K562 (cell line): Measurements from ENCODE around the gene CMIP. TPM values are rescaled to one million over a fixed set of nuclear protein-coding genes. Genes with fewer than 3 reads are reported as not detected.

ENCODE experiments used
- ATAC-seq: fragments of 200-7000 bp; cut with Tn5 transposase; 3 replicates; pipeline ENCODE4 v1.9.1; 2020; ENCODE audit warnings: moderate library complexity
- BruUV-seq: library from RNA; stranded (reverse); fragments of 400-500 nt; replicated peaks from 2 replicates; lab custom pipeline; 2021; lab: Mats Ljungman, UMichigan
- CTCF ChIA-PET: fragments of 300-600 bp; formaldehyde crosslinking; extraction: SDS; loops from one replicate; lab custom pipeline; 2021; ENCODE audit warnings: low intra/inter-chr PET ratio; lab: Yijun Ruan, JAX
- POLR2A ChIA-PET: fragments of 300-600, 350-650 bp; sonication (Branson Sonifier 250); formaldehyde crosslinking; extraction: SDS; loops from one replicate; lab custom pipeline; 2021; ENCODE audit warnings: antibody characterized with exemption, inconsistent platforms; lab: Yijun Ruan, JAX
- DNase-seq, 4 experiments: peaks; one replicate each; pipeline versions ENCODE4 v3.0.0 to v3.0.0-alpha.2; 2011 to 2018; ENCODE audit warnings: low spot score in 3 of 4, mixed read lengths in 3 of 4; ENCODE audit errors: extremely low read depth in 1 of 4
- FAIRE-seq: peaks from 2 replicates; lab custom pipeline; 2011; peaks lifted over from hg19 to GRCh38; lab: Jason Lieb, UNC
- H2AFZ ChIP-seq: 2 replicates; pipeline ENCODE4 v1.6.0; 2011; ENCODE audit warnings: low read depth, low read length, control low read depth, inconsistent platforms
- H3K27ac ChIP-seq: fragments of 200-600 bp; 3 replicates; pipeline ENCODE4 v1.8.0; 2011; ENCODE audit warnings: low read depth, mild to moderate bottlenecking, control low read depth, inconsistent platforms, low read length, moderate library complexity, mixed read lengths; ENCODE audit errors: extremely low read depth
- H3K27me3 ChIP-seq, 2 experiments: fragments of 300-600 bp in 1 of 2; 2 replicates in 1 of 2; 3 replicates in 1 of 2; pipeline versions ENCODE4 v1.6.0 to v1.8.0; 2011; ENCODE audit warnings: inconsistent platforms in 2 of 2, low read length in 2 of 2, mild to moderate bottlenecking in 1 of 2, mixed read lengths in 1 of 2, moderate library complexity in 1 of 2; ENCODE audit not compliant: control insufficient read depth in 2 of 2, insufficient read depth in 2 of 2
- H3K36me3 ChIP-seq: fragments of 300-600 bp; 3 replicates; pipeline ENCODE4 v1.8.0; 2011; ENCODE audit warnings: mild to moderate bottlenecking, low read length, inconsistent platforms; ENCODE audit not compliant: control insufficient read depth, insufficient read depth
- H3K4me1 ChIP-seq, 2 experiments: fragments of 200-600 bp in 1 of 2; replicated peaks in 1 of 2; 2 replicates in 1 of 2; 3 replicates in 1 of 2; pipeline versions ENCODE4 v1.5.1 to v1.8.0; 2011; ENCODE audit warnings: inconsistent platforms in 2 of 2, low read length in 2 of 2, mild to moderate bottlenecking in 1 of 2, mixed read lengths in 1 of 2, moderate library complexity in 1 of 2; ENCODE audit not compliant: control insufficient read depth in 2 of 2, insufficient read depth in 2 of 2
- H3K4me2 ChIP-seq: 2 replicates; pipeline ENCODE4 v1.6.1; 2011; ENCODE audit warnings: low read length, control low read depth, inconsistent platforms, mixed read lengths; ENCODE audit not compliant: insufficient read depth
- H3K4me3 ChIP-seq: fragments of 200-600 bp; sonication (generic), shearing (Covaris generic); 2 replicates; pipeline ENCODE4 v1.5.1; 2016; ENCODE audit warnings: control low read depth, inconsistent platforms
- H3K79me2 ChIP-seq: fragments of 200-600 bp; 3 replicates; pipeline ENCODE4 v1.8.0; 2011; ENCODE audit warnings: low read length, inconsistent platforms; ENCODE audit not compliant: control insufficient read depth, insufficient read depth
- H3K9ac ChIP-seq, 2 experiments: 2 replicates each; pipeline versions ENCODE4 v1.6.0 to v1.6.1; 2011; ENCODE audit warnings: low read depth in 2 of 2, low read length in 2 of 2, control low read depth in 1 of 2, inconsistent platforms in 1 of 2, mild to moderate bottlenecking in 1 of 2, mixed read lengths in 1 of 2; ENCODE audit not compliant: insufficient read depth in 1 of 2
- H3K9me1 ChIP-seq: one replicate; pipeline ENCODE4 v1.6.0; 2011; ENCODE audit warnings: inconsistent platforms, mild to moderate bottlenecking, low read length, moderate library complexity; ENCODE audit not compliant: control insufficient read depth, insufficient read depth
- H3K9me3 ChIP-seq: replicated peaks from 2 replicates; pipeline ENCODE4 v1.5.1; 2011; ENCODE audit warnings: low read depth, low read length, inconsistent platforms; ENCODE audit not compliant: control insufficient read depth, insufficient read depth
- H4K20me1 ChIP-seq: replicated peaks from 2 replicates; pipeline ENCODE4 v1.6.1; 2011; ENCODE audit warnings: low read length, inconsistent platforms, mixed read lengths; ENCODE audit not compliant: control insufficient read depth, insufficient read depth
- PHB ChIP-seq: fragments of 250-450 bp; sonication (Bioruptor Pico); IDR thresholded peaks from 2 replicates; pipeline ENCODE4 v1.5.0; 2021
- RBM14 ChIP-seq: fragments of 200-400 bp; formaldehyde crosslinking; IDR thresholded peaks from 2 replicates; pipeline ENCODE4 v1.6.1; 2018; ENCODE audit warnings: low read depth, mild to moderate bottlenecking, low read length, moderate library complexity, borderline replicate concordance; ENCODE audit not compliant: insufficient read depth
- ZNF239 ChIP-seq: fragments of 250-450 bp; sonication (Bioruptor Pico); IDR thresholded peaks from 2 replicates; pipeline ENCODE4 v1.4.0; 2020; ENCODE audit warnings: mild to moderate bottlenecking
- WGBS: fragments of 100-300 bp; shearing (Covaris generic); methylation state at CpG from one replicate; pipeline ENCODE4 v1.1.6; 2016; ENCODE audit warnings: low coverage, mixed read lengths; ENCODE audit not compliant: insufficient coverage; ENCODE audit errors: missing lambda C conversion rate; 5-methylcytosine and 5-hydroxymethylcytosine counted together
- in situ Hi-C: fragments of 300-500 bp; cut with MboI; formaldehyde crosslinking; loops from 4 replicates; pipeline ENCODE4 v1.15.0; 2018; ENCODE audit warnings: inconsistent platforms, mixed read lengths
- intact Hi-C: fragments of 100-400 bp; cut with micrococcal nuclease; formaldehyde crosslinking; loops from 2 replicates; pipeline ENCODE4 v1.14.2; 2022
- polyA plus RNA-seq, 8 experiments: library from polyadenylated mRNA; depleted of rRNA in 4 of 8; stranded (reverse) in 5 of 8; unstranded in 3 of 8; fragments of >200 nt; fragmentation: Nextera tagmentation in 2 of 8; fragmentation: Illumina TruSeq in 1 of 8; extraction: Ambion mirVana in 2 of 8; extraction: Trizol in 1 of 8; gene quantifications; 2 replicates each; pipeline versions ENCODE4 v1.2.1 to v1.2.3, GENCODE V29; 2011 to 2014; ENCODE audit warnings: inconsistent platforms in 1 of 8, missing spikeins in 1 of 8
- total RNA-seq, 7 experiments: library from RNA; depleted of rRNA in 6 of 7; stranded (reverse); fragments of >200 nt in 6 of 7; fragmentation: Illumina TruSeq in 2 of 7; extraction: Trizol in 2 of 7; gene quantifications; 2 replicates each; pipeline versions ENCODE4 v1.2.1 to v1.2.3, GENCODE V29; 2011 to 2021; ENCODE audit warnings: low replicate concordance in 1 of 7
- TF ChIP-seq, protein P1 (sequence below): sonication (generic); formaldehyde crosslinking; IDR thresholded peaks from 2 replicates; pipeline ENCODE4 v1.8.0; 2022; ENCODE audit warnings: mild to moderate bottlenecking, missing genetic modification reagents

The CMIP gene
- total and polyA plus RNA-seq, 9 of the 15 experiments (the other 6 are each of a cell fraction or from before 2014, with no cell fraction given), result 0.94 to 82.5 (median 10.3) TPM

DNA sequence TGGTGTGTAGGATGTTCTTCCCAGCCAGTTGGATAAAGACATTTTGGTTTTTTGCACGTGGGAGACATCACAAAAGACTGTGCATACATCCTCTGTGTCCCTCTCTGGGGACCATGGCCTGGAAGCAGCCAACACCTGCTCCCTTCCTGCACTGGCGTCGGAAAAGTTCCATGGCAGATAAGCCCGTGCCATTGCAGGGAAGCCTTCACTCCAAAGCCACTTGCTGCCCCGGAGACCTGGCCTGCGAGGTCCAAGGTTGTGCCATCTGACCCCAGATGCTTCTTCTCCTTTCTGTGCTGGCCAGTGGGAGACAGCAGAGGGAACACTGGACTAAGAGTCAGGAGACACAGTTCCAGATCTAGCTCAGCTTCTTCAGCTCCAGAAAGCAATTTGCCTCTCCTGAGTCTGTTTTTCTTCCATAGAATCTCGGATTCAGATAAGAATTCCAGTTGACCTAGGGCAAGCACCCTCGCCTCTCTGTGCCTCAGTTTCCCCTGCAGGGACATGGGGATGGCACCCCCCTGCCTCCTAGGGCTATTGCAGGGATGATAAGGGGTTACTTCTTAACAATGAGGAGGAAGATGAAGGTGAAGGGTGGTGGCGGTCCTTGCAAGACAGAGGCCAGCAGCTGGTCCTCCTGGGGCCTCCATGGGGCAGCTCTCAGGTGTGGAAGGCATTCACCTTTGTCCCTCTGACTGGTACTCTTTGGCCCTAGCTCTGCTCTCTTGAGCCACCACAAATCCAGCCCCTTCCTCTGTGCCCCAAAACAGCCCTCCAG is 134.2 kb downstream of the CMIP start:
- peaks cover 5% of the 10 kb centered on the region for H3K9me1 ChIP-seq
- no TSS peak for BruUV-seq
- H3K9me3 ChIP-seq, result no peaks in the 10 kb centered on the region; the same call in 1 of the 2 replicates
- intact Hi-C loops, result no loop called here
- H3K4me1 ChIP-seq, result peaks cover 0 to 3% of the 10 kb centered on the region in 2 experiments; a peak in 1 of 5 replicates
- no peak for FAIRE-seq
- H2AFZ ChIP-seq, result no peak overlapping the region
- in situ Hi-C loops, result no loop called here
- TF ChIP-seq ZNF239 (CRISPR knock-in tag) (no peak), PHB (CRISPR knock-in tag) (no peak), RBM14 (no peak)
- TF ChIP-seq, protein P1, sequence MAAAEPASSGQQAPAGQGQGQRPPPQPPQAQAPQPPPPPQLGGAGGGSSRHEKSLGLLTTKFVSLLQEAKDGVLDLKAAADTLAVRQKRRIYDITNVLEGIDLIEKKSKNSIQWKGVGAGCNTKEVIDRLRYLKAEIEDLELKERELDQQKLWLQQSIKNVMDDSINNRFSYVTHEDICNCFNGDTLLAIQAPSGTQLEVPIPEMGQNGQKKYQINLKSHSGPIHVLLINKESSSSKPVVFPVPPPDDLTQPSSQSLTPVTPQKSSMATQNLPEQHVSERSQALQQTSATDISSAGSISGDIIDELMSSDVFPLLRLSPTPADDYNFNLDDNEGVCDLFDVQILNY (CRISPR knock-in tag), result no peak
- H3K79me2 ChIP-seq, result peaks cover 13% of the 10 kb centered on the region
- no peak overlapping the region for H3K4me3 ChIP-seq
- H4K20me1 ChIP-seq, result peaks cover 18% of the 10 kb centered on the region
- POLR2A ChIA-PET, result interaction anchor here (0.6 to 1.3 kb wide), 3 partner anchors 10 to 16 kb away, joined by 3 to 4 read pairs (median 3); no protein-coding TSS in a partner anchor
- H3K4me2 ChIP-seq, result no peak overlapping the region
- CTCF ChIA-PET, result no interaction called here
- no peak overlapping the region; a peak in 1 of 4 replicates for H3K9ac ChIP-seq
- H3K36me3 ChIP-seq, result peaks cover 3% of the 10 kb centered on the region; the same call in 2 of the 3 replicates
- DNase-seq, result no peak
- no peaks in the 10 kb centered on the region; a peak in 1 of 5 replicates for H3K27me3 ChIP-seq
- no peak overlapping the region for H3K27ac ChIP-seq
- ATAC-seq, result no peak
- 65% methylated on average over 9 of the region's 9 CpGs for WGBS
